ENCODE data around the gene SURF1.
"Not testable (repeated sequence)": the region's sequence is repeated elsewhere in the genome, so short reads cannot be mapped to it uniquely, and the experiment has no call there.

SURF1 gene

GRCh38 chr9:133356391-133357091, at the start of gene SURF1, which contains the start of gene SURF2:
Gene SURF1, minus strand, starts transcription at chr9:133356487. Its CDS starts 34 bp downstream, at chr9:133356453.
Gene SURF2, plus strand, starts transcription at chr9:133356550. Its CDS starts 43 bp downstream, at chr9:133356593.
- in situ Hi-C loops (cut with MboI; ENCODE audit: low sequenced_read_pairs), result no loop called here

DNA sequence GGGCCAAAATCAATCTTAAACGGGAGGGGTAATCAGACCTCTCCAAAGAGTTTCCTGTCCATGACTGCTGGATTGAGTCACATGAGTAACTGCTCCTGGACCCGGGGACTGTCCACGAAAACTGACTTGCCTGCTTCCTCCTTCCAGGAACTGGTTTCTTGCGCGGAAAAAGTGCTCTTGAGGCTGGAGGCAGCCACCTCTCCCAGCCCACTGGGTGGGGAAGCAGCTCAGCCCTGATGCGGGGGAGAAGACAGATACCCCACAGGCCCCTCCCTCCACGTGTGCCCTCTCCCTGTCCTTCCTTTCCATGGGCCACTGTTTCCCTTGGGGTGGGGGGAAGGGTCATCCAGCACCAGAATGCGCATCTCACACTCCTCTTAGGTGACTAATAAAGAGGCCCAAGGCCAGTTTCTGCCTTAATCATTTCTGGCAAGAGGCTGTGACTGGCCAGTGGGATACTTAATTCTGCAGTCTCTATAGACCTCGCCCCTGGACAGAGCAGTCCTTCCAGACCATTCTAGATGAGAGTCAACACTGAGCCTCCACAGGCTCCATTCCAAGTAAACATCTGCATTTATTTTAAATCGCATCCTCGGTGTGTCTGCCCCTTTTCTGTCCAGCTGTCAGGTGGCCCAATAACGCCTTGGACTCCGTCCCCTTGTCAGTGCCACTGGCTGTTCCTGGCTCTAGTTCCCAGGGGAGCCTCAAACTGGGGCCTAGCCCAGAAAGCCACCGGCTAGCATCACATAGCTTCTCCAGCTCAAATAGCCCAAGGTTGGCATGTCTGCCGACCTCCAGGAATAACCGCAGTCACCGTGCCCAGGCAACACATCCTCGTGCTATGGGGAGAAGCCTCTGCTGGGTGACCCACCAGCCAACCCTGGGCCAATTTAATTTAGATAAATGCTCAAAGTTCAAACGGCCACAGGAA, 49.5 kb upstream of the SURF1 start:
- in situ Hi-C loops (cut with MboI; ENCODE audit: low sequenced_read_pairs), result no loop called here

DNA sequence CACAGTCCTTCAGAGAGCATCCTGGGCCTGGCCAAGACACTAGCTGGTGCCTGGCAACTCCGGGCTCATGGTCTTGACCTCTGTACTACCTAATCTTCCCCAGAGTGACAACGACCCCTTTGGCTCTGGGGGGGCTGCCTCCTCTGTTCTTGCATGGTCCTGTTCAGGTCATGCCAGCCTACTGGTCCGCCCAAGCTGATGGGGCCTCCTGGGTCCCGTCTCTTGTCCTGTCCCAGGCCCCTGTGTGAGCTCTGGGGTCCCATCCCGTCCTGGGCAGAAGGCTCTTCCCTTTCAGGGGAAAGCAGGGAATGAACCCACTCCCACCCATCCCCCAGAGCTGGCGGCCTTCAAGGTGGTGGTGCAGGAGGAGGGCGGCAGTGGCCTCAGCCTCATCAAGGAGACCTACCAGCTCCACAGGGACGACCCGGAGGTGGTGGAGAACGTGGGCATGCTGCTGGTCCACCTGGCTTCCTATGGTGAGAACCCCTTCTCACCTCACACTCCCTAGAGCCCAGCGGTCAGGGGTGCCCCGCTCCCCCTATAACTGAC, 48.2 kb upstream of the SURF1 start:
- in situ Hi-C loops (cut with MboI; ENCODE audit: low sequenced_read_pairs), result no loop called here

DNA sequence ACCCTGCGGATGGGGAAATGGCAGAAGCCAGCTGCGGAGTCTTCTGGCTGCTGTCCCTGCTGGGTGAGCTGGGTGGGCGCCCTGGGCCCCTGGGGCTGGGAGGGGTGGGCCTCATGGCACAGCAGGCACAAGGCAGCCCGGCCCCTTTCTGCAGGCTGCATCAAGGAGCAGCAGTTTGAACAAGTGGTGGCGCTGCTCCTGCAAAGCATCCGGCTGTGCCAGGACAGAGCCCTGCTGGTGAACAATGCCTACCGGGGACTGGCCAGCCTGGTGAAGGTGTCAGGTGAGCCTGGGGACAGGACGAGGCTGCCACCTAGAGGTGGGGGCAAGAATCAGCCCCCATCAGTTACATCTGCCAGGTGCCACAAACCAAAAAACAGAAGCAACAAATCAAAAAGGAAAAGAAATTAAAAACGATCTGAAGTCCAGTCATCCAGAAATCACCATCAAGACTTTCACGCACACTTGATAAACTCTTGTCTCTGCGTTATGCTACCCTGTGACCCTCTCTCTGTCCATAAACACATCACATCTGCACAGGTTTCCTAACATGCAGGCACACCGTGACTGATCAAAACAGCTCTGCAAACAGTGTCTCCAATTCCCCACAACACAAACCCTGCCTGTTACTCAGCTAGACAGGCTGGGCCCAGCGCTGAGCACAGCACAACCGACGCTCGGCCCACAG, 47.6 kb upstream of the SURF1 start:
- in situ Hi-C loops (cut with MboI; ENCODE audit: low sequenced_read_pairs), result no loop called here

DNA sequence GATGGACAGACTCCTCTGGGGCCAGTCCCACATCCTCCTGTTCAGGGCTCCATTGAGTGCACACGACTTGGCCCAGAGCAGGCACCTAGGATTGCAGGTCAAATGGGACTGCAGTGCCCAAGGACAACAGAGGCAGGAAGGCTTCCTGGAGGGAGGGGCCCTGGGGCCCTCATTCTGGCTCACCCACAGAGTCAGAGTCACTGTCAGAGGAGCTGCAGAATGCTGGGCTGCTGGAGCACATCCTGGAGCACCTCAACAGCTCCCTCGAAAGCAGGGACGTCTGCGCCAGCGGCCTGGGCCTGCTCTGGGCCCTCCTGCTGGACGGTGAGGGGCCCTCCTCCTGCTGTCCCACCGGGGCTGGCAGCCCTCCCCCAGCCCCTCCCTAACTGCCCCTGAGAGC, 46.4 kb upstream of the SURF1 start:
- in situ Hi-C loops (cut with MboI; ENCODE audit: low sequenced_read_pairs), result no loop called here

GRCh38 chr9:133401588-133401987, 45.3 kb upstream of the SURF1 start:
- in situ Hi-C loops (cut with MboI; ENCODE audit: low sequenced_read_pairs), result no loop called here

- in situ Hi-C loops (cut with MboI; ENCODE audit: low sequenced_read_pairs), result no loop called here
Measured at GRCh38 chr9:133400292-133400691, 44.0 kb upstream of the SURF1 start.

GRCh38 chr9:133397895-133398294, 41.6 kb upstream of the SURF1 start:
- in situ Hi-C loops (cut with MboI; ENCODE audit: low sequenced_read_pairs), result no loop called here

- in situ Hi-C loops (cut with MboI; ENCODE audit: low sequenced_read_pairs), result no loop called here
Measured at GRCh38 chr9:133397370-133397769, 41.1 kb upstream of the SURF1 start.

DNA sequence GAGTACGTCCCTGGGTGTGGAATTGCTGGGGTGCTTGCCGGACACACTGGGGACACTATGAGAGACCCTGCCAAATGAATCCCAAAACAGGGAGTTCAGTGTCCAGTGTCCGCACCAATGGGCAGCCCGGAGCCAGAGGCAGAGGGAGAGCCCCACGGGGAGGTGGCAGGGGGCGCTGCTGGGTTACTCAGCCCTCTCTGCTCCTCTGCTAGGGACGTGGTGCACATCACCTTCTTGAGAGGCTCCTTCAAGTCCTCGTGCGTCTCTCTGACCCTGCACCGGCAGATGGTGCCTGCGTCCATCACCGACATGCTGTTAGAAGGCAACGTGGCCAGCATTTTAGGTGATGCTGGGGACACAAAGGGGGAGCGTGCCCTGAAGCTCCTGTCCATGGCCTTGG, 40.7 kb upstream of the SURF1 start:
- in situ Hi-C loops (cut with MboI; ENCODE audit: low sequenced_read_pairs), result no loop called here

GRCh38 chr9:133394687-133395271, 38.5 kb upstream of the SURF1 start:
- in situ Hi-C loops (cut with MboI; ENCODE audit: low sequenced_read_pairs), result no loop called here

DNA sequence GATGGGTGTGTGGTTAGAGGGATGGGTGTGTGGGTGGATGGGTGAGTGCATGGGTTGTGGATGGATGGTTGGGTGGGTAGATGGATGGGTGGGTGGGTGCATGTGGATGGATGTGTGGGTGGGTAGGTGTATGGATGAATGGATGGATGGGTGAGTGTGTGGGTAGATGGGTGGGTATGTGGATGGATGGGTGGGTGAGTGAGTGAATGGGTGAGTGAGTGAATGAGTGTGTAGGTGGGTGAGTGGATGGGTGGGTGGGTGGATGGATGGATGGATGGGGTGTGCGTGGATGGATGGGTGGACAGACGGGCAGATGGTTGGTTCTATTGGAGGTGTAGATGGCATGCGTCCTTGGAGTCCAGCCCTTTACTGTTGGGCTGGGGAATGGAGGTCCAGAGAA, 37.1 kb upstream of the SURF1 start:
- in situ Hi-C loops (cut with MboI; ENCODE audit: low sequenced_read_pairs), result no loop called here

DNA sequence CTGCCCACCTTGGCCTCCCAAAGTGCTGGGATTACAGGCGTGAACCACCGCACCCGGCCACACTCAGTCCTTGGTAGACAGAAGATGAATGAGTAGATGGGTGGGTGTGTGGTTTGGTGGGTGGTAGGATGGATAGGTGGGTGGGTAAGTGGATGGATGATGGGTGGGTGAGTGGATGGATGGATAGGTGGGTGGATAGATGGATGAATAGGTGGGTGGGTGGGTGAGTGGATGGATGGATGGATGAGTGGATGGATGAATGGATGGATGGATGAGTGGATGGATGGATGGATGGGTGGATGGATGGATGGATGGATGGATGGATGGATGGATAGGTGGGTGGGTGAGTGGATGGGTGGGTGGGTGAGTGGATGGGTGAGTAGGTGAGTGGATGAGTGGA, 36.0 kb upstream of the SURF1 start:
- in situ Hi-C loops (cut with MboI; ENCODE audit: low sequenced_read_pairs), result not testable (repeated sequence)

DNA sequence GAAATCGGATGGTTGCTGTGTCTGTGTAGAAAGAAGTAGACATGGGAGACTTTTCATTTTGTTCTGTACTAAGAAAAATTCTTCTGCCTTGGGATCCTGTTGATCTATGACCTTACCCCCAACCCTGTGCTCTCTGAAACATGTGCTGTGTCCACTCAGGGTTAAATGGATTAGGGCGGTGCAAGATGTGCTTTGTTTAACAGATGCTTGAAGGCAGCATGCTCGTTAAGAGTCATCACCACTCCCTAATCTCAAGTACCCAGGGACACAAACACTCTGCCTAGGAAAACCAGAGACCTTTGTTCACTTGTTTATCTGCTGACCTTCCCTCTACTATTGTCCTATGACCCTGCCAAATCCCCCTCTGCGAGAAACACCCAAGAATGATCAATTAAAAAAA, 35.2 kb upstream of the SURF1 start:
- in situ Hi-C loops (cut with MboI; ENCODE audit: low sequenced_read_pairs), result not testable (repeated sequence)

GRCh38 chr9:133390713-133391112, 34.4 kb upstream of the SURF1 start:
- in situ Hi-C loops (cut with MboI; ENCODE audit: low sequenced_read_pairs), result no loop called here

DNA sequence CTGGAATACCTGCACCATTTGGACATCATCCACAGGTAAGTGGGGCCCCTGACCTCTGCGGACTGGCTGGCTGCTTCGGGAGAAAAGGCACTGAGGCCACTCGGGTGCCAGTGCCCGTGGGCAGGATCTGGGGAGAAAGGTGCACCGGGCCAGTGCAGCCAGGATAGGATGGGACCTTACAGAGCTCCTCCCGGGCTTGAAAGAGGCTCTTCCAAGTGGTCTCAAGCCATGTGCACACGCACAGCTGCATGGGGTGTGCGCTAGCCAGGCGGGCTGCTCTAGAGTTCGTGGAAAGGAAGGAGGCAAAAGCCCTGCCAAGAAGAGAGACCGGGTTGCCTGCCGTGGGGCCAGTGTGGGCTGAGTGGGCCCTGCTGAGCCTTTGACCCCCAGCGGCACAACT, 33.3 kb upstream of the SURF1 start:
- in situ Hi-C loops (cut with MboI; ENCODE audit: low sequenced_read_pairs), result no loop called here

GRCh38 chr9:133389025-133389557, 32.8 kb upstream of the SURF1 start:
- in situ Hi-C loops (cut with MboI; ENCODE audit: low sequenced_read_pairs), result no loop called here

DNA sequence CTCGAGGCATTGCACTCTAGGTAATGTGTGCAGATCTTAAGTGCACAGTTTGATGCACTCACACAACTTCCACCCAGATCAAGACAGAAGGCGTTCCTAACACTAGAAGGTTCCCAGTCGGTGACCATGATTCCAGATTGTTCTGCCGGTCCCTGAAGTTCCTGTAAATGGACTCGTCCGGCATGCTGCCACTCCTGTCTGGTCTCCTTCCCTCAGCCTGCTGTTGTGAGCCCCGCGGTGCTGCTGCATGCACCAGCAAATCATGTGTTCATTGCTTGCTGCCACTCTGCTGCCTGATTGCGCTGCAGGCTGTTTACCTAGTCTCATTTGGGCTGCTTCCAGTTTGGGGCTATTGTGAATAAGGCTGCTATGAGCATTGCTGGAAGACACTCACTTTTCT, 31.4 kb upstream of the SURF1 start:
- in situ Hi-C loops (cut with MboI; ENCODE audit: low sequenced_read_pairs), result no loop called here

DNA sequence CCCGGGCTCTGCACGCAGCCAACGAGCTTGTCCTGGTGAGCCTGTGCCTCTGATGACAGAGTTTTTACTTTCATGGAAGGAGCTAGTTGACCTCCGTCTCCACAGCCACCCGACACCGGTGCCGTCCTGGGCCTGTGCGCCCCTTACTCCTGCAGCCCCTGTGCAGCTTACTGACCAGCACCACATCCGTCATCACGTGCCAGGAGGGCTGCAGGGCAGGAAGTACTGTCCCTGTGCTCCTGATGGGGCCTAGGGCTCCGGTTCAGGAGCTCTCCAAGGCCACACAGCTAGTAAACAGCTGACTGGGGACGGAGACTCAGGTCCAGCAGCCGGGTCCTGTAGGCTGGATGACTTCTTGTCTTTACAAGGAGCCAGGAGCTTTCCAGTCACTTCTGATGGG, 30.1 kb upstream of the SURF1 start:
- in situ Hi-C loops (cut with MboI; ENCODE audit: low sequenced_read_pairs), result no loop called here

GRCh38 chr9:133385452-133385851, 29.2 kb upstream of the SURF1 start:
- in situ Hi-C loops (cut with MboI; ENCODE audit: low sequenced_read_pairs), result no loop called here

Data from HL-60/S4 treated with retinoic acid at 250 ng/mL for 4 days and 3 days (cell line).